ENCODE measurements around the gene GABBR1.

Gene GABBR1

DNA sequence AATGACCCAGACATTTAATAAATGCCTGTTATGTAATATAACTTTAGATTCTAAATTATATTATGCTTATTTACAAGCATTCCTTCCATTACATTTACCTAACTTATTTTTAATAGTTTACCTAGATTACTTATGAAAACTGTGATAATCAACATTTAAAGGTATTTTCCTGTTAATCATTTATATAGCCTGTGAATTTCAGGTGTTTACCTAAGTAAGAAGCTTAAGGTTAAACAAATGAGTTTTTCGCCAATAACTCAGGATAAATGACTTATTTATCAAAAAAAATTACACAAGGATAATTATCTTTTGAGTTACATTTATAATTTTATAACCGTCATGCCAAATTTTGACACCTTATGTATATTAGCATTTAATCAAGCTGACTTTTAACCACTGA lies 108.9 kb downstream of the GABBR1 start:
- DNase-seq: no peak

GRCh38 chr6:29522227-29522626 lies 110.8 kb downstream of the GABBR1 start:
- DNase-seq: no peak

DNA sequence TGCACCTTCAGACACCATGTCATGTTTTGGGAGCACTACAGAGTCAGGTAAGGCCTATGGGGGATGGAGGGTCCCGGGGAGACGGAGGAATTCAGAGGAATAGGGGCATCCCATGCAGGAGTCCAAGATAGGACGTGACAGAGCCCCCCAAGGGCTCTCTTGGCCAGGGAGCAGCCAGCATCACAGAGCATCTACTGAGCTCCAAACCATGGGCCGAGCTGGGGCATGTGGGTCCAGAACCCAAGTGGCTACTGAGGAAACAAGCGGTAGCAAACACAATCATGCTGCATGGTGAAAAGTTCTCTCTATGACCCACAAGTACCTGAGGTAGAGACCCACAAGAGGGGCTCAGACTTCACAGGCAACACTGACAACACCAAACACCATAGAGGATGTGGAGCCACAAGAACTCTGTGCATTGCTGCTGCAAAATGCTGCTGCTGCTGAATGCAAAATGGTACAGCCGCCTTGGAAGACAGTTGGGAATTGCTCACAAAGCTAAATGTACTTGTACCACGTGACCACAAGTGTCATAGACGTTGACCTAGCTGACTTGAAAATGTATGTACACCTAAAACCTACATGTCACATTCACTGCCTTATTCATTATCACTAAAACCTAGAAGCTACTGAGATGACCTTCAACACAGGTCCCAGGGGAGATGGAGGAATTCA lies 111.8 kb downstream of the GABBR1 start:
- no peak for DNase-seq

GRCh38 chr6:29520232-29520631 lies 112.8 kb downstream of the GABBR1 start:
- DNase-seq: no peak

GRCh38 chr6:29519291-29520010 lies 113.5 kb downstream of the GABBR1 start:
- no peak for DNase-seq

DNA sequence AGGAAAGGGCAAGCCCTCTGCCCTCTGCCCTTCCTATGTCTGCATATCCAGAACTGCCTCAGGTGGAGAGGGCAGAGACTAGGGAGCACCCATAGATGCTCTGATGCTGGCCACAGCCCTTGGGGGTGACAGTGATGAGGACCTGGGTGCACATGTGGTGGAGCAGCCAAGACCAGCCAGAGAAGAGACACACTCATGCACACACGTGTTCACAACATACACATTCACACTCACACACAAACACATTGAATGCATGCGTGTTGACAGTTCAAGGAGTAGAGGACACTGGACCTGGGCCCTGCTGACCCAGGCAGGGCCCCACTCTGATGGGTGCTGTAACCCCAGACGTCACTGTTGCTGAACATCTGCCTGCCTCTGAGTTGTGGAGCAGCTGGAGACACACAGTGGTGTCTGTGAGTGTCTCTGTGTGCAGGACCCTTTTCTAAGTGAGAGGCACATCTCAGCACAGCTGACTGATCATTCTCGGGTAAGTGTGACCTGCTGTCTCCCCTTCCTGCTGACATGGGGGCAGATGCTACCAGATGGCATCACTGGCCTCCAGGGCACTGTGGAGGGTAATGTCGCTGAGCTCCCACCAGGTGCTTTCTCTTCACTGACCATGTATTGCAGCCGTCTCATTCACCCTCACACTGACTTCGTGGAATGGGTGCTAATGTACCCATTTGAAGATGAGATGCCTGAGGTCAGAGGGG lies 115.1 kb downstream of the GABBR1 start:
- DNase-seq: no peak

- DNase-seq: no peak
These were observed 115.7 kb downstream of the GABBR1 start for GRCh38 chr6:29517245-29517644.

DNA sequence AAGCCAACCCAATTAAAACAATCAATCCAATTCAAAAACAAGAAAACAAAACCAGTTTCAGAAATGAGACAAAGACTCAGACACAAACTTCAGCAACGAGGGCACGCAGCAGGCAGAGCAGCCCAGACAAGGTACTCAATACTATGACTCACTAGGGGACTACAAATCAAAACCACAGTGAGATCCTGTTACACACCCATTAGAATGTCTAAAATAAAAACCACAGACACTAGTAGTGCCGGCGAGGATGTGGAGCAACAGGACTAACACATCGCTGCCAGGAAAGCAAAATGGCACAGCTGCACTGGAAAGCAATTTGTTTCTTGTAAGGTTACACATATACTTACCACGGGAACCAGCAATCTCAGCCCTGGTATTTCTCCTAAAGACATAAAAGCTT lies 116.9 kb downstream of the GABBR1 start:
- DNase-seq: no peak

- DNase-seq: no peak
These were observed 122.2 kb downstream of the GABBR1 start for GRCh38 chr6:29510746-29511300.

- DNase-seq: no peak
These were observed 122.8 kb downstream of the GABBR1 start for GRCh38 chr6:29510202-29510601.

Measured in right forelimb (tissue), 1 donor.